ENCODE data around the gene HAGHL.
A peak's percentile ranks its signal among the peaks of the same experiment; 100 is the strongest.
"Not testable (repeated sequence)": the region's sequence is repeated elsewhere in the genome, so short reads cannot be mapped to it uniquely, and the experiment has no call there.

HAGHL gene

GRCh38 chr16:689175-689897, 37.6 kb upstream of the HAGHL start:
- DNase-seq: no peak

DNA sequence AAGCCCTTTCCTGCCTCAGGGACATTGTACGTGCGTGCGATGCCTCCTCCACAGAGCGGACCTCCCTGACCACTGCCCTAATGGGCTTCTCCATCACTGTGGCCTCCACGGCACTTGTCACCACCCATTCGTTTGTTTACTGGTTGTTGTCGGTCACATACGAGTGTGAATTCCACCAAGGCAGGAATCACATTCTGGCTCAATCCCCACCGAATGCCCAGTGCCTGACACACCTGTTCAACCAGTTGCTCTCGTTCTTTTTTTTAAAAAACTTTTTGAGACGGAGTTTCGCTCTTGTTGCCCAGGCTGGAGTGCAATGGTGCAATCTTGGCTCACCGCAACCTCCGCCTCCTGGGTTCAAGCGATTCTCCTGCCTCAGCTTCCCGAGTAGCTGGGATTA, 35.7 kb upstream of the HAGHL start:
- DNase-seq: not testable (repeated sequence)

GRCh38 chr16:692356-693108, 34.4 kb upstream of the HAGHL start:
- DNase-seq: no peak

GRCh38 chr16:693364-693763, 33.5 kb upstream of the HAGHL start:
- DNase-seq: no peak

- peak; percentile 65 for DNase-seq
Measured at GRCh38 chr16:693766-694165, 33.1 kb upstream of the HAGHL start.

GRCh38 chr16:694187-694862, 32.6 kb upstream of the HAGHL start:
- peak; percentile 41 for DNase-seq

DNA sequence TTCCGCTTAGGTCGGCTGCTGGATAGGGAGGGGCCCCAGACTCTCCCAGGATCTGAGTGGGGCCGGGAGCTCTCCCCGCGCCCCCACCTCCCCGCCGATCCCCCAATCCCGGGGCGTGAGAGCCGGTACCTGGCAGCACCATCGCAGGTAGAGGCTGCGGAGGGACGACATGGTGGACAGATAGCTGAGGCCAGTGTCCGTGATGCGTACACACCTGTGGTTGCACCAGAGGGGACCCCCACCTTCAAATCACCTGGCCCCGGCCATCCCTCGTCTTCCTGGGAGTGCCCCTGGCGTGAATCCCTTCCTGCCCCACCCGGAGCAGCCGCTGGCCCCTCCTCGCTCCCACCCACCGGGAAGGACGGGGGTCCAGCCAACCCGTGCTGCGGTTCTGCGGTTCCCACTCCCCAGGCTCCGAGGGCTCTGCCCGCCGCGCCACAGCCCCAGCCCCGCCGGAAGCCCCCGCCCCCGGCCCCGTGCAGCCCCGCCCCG, 32.0 kb upstream of the HAGHL start:
- no peak for DNase-seq

- peak; percentile 80 for DNase-seq
Measured at GRCh38 chr16:695355-696089, 31.4 kb upstream of the HAGHL start.

- DNase-seq: no peak
Measured at GRCh38 chr16:698911-699671, 27.8 kb upstream of the HAGHL start.

- peak; percentile 69 for DNase-seq
Measured at GRCh38 chr16:700684-701584, 26.0 kb upstream of the HAGHL start.

DNA sequence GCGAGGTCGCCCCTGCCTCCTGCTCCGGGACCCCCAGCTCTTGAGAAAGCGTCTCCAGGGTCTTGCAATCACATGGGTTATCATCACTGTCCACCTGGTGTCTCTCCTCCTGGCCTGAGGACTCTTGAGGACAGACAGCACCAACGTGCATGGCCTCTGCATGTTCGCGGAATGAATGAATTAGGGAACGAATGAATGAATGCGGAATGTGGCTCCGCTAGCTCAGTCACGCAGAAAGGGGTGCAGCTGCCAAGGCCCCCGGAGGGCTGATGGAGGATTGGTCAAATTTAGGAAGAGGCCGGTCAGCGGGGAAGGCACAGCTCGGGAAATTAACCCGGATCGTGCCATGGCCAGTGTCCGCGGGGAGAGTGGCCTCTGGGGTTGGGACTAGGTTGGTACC, 24.6 kb upstream of the HAGHL start:
- DNase-seq: no peak

DNA sequence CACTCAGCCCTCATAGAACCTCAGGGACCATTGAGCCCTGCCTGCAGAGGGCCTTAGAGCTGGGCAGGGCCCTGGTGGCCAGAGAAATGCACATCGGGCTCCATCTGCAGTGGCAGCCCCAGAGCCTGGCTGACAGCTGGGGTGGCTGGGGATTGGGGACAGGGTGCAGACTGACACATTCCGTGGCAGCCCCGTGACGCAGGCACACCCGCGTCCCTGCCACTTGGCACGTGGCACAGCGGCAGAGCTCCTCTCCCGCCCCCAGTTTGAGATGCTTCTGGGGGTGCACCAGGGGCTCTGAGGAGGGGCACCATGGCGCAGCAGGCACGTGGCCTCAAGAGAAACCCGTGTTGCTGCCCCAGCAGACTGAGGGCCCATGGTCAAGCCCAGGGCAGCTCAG, 23.5 kb upstream of the HAGHL start:
- DNase-seq: no peak

GRCh38 chr16:704047-704446, 22.9 kb upstream of the HAGHL start:
- DNase-seq: no peak

GRCh38 chr16:704552-705380, 22.1 kb upstream of the HAGHL start:
- DNase-seq: no peak

DNA sequence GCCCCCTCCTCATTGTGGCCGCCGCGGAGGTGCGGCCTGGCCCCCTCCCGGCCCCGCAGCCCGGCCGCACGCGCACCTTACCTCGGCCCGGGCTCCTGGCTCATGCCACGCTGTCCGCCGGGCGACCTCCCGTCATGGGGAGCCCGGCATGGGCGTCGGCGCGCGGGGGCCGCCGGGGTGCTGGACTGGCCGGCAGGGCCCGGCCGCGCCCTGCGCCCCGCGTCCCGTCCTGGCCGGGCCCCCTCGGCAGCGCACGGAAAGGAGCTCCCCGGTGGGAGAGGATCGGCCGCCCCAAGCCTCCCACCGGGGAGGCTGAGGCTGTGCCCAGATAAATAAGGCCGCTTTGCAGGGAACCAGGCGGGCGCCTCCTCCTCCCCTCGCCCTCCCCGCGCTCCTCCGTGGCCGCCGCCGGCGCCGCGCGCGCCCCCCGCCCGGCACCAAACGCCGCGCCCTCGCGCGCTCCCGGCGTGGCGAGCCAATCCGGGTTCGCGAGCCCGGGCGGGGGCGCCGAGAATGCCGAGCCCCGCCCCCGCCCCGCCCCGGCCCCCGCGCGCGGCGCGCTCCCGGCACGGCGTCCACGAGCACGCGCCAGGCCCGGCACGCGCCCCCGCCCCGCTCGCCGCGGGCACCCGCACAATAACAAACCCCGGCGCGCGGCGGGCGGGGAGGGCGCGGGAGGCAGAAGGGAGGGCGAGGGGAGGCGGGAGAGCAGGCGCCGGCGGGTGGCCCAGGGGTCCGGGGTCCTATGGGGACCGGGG, 21.3 kb upstream of the HAGHL start, which contains the start of gene FBXL16:
TSS of gene FBXL16 (minus strand) at position 371 of the 758 bp plus-strand sequence. CDS start 8,396 bp downstream, outside the sequence.
- DNase-seq: no peak

DNA sequence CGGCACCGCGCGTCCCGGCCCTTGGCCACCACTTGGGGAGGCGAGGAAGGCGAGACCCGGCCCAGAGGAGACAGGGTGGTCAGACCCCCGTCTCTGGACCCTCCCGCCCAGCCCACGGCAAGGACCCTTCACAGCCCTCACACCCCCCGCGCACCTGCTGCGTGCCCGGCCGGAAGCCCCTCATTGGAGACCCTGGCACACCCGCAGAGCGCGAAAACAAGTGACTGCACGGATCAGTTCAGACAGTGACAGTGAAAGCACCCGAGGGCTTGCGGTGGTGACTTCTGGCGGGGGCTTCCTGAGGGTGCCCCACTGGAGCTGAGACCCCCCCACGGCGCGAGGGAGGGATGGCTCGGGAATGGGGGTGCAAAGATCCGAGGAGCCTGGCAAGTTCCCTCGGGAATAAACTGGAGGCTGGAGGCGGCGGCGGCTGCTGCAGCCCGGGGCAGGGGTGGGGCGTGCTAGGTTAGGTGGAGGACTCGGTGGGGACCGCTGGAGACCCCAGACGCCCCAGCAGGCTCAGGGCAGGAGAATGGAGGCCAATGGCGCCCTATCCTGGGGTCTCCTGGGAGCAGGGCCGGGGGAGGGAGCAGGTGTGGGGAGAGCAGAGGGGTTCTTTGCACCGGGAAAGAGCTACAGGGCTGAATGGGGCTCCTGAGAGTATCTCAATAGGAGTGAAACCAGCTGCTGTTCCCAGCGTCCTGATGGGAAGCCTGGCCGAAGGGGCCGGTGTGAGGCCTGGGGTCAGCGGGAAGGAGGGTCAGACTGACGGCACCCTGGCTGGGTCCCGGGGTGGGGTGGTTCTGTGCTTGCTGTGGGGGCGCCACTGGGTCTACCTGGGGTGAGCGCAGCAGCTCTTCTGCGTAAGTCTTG, 20.5 kb upstream of the HAGHL start:
- DNase-seq: no peak

- DNase-seq: no peak
Measured at GRCh38 chr16:707062-707538, 19.8 kb upstream of the HAGHL start.

DNA sequence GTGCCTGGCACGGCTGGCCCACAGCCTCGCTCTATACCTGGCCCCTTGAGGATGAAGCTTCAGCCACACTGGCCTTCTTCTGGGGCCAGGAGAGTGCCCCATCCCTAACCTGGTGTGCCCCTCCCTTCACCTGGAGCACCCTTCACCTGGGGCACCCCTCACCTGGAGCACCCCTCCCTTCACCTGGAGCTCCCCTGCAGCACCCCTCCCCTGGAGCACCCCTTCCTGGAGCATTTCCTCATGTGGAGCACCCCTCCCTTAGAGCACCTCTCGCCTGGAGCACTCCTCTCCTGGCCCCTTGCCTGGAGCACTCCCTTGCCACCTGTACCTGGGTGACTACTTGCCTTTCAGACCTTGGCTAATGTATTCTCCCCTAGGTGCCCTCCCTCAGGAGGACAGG, 18.9 kb upstream of the HAGHL start:
- no peak for DNase-seq

All from activated T-cell treated with anti-CD3 and anti-CD28 coated beads, Interleukin-2, amount 50 U/mL, for 1 hour (primary cell).